Thyroid gland (tissue), 4 donors: Measurements from ENCODE around the gene SYMPK.
A peak's percentile ranks its signal among the peaks of the same experiment; 100 is the strongest.

Experiments
- CTCF ChIP-seq, 6 experiments: fragments of 200-600 bp in 3 of 6; fragments of 450-650 bp in 3 of 6; sonication (generic) in 3 of 6; IDR thresholded peaks; one replicate each; pipeline ENCODE4 v1.5.1; 2016 to 2019; ENCODE audit warnings: antibody characterized with exemption in 6 of 6, mild to moderate bottlenecking in 2 of 6, inconsistent platforms in 1 of 6, moderate library complexity in 1 of 6
- POLR2A ChIP-seq, 2 donors: fragments of 450-650 bp; IDR thresholded peaks; one replicate each; pipeline ENCODE4 v1.6.1; 2017; ENCODE audit warnings: antibody characterized with exemption in 2 of 2, mild to moderate bottlenecking in 2 of 2, moderate library complexity in 1 of 2

GRCh38 chr19:45768984-45769782 is 93.8 kb downstream of the SYMPK start, which contains the start of gene SIX5:
- TF ChIP-seq CTCF (IDR thresholded peaks at IDR 0.05) (no peak), POLR2A (IDR thresholded peaks at IDR 0.05) (peak; percentile 92 to 94)
